Stimulated activated memory B cell treated with anti-CD40 and anti-IgM and Interleukin-4, amounts not matched to agents 10 μg/mL and 1 μg/mL and 100 μg/mL, for 72 hours (primary cell): ENCODE data around the gene RLN1.

ENCODE experiments used
- ATAC-seq: fragments of 150-1000 bp; cut with Tn5 transposase; 2 replicates; pipeline ENCODE4 v1.10.0; 2021
- H3K27ac Mint-ChIP-seq: one replicate; pipeline ENCODE4 v1.8.0; 2022; ENCODE audit warnings: mild to moderate bottlenecking, mixed read lengths
- H3K27me3 Mint-ChIP-seq: one replicate; pipeline ENCODE4 v1.8.0; 2022; ENCODE audit warnings: mixed read lengths
- H3K36me3 Mint-ChIP-seq: one replicate; pipeline ENCODE4 v1.8.0; 2022; ENCODE audit warnings: mixed read lengths
- H3K4me1 Mint-ChIP-seq: one replicate; pipeline ENCODE4 v1.8.0; 2022; ENCODE audit warnings: mixed read lengths
- H3K4me3 Mint-ChIP-seq: one replicate; pipeline ENCODE4 v1.8.0; 2022; ENCODE audit warnings: mild to moderate bottlenecking, moderate library complexity, mixed read lengths
- H3K9me3 Mint-ChIP-seq: one replicate; pipeline ENCODE4 v1.8.0; 2022; ENCODE audit warnings: mixed read lengths

RLN1 gene

DNA sequence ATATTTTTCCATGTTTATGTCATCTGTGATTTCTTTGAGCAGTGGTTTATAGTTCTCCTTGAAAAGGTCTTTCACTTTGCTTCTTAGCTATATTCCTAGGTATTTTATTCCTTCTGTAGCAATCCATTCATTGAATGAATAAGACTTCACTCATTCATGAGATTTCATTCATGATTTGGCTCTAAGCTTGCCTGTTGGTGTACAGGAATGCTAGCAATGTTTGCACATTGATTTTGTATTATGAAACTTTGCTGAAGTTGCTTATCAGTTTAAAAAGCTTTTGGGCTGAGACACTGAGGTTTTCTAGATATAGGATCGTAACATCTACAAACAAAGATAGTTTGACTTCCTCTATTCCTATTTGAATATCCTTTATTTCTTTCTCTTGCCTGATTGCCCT, 51.1 kb downstream of the RLN1 start:
- Mint-ChIP-seq H3K9me3 (peaks cover 10% of the 10 kb centered on the region), H3K4me3 (no peak overlapping the region), H3K36me3 (peaks cover 9% of the 10 kb centered on the region), H3K27me3 (peaks cover 19% of the 10 kb centered on the region), H3K4me1 (peaks cover 8% of the 10 kb centered on the region), H3K27ac (no peak overlapping the region)
- ATAC-seq = no peak

DNA sequence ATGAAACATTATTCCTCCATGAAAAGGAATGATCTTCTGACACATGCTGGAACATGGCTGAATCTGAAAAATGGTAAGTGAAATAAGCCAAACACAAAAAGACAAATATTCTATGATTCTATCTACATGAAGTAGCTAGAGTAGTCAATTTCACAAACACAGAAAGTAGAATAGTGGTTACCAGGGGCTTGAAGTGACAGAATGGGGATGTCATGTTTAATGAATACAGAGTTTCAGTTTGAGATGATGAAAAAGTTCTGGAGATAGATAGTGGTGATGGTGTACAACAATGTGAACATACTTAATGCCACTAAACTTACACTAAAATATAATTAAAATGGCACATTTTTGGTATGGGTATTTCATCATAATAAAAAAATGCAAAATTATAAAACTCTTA, 53.4 kb downstream of the RLN1 start:
- Mint-ChIP-seq H3K36me3 (peaks cover 9% of the 10 kb centered on the region), H3K4me1 (peaks cover 8% of the 10 kb centered on the region), H3K27ac (no peak overlapping the region), H3K27me3 (peaks cover 19% of the 10 kb centered on the region), H3K9me3 (peaks cover 10% of the 10 kb centered on the region), H3K4me3 (no peak overlapping the region)
- ATAC-seq = no peak
